ENCODE data around the gene RALGAPA2. TPM values are rescaled to one million over a fixed set of nuclear protein-coding genes. Genes with fewer than 3 reads are reported as not detected.

Gene RALGAPA2
- polyA plus RNA-seq, 1 of the 3 experiments (the other 2 are of a cell fraction): 1.0 TPM

DNA sequence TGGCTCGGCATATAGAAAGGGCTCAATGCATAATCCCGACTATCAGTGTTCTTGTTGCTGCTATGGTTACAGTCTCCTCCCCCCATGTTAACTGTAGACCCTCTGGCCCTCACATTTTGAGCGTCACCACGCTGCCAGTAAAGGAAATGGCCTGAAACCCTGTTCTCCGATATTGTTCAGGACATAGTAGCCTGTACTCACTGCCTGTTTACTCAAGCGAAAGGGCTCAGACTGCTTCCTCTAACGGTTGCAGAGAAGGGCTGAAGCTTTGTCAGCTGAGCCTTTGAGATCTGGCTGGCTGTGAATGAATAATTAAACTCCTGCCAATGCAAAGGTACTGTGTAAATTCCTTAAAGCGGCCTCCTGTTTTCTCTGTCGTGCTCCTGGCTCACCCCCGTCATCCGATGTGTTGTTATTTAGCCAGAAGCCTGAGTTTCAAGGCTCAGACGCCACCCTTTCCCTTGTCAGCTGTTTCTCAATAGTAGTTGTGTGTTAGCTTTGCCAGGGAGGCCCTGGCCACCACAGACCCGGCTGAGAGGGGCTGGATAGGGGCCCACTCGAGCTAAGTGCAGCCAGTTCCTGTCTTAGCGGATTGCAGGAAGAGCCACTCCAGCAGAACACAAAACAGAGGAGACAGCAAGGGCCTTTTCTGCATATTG, 31.2 kb upstream of the RALGAPA2 start:
- POLR2A ChIA-PET: no interaction called here

GRCh38 chr20:20741087-20742045, 28.9 kb upstream of the RALGAPA2 start:
- no peak overlapping the region for H2AFZ ChIP-seq (ENCODE audit: low read depth)
- H4K20me1 ChIP-seq (ENCODE audit: insufficient read depth): no peaks in the 10 kb centered on the region
- peaks cover 13% of the 10 kb centered on the region; the same call in 1 of the 2 replicates for H3K27me3 ChIP-seq (ENCODE audit: insufficient read depth)
- no peaks in the 10 kb centered on the region for H3K9me2 ChIP-seq
- no peaks in the 10 kb centered on the region; a peak in 1 of 4 replicates for H3K4me1 ChIP-seq (ENCODE audit: control insufficient read depth in 1 of 2, insufficient read depth in 2 of 2, low read depth in 1 of 2, low read length in 1 of 2)
- H3K9ac ChIP-seq: no peak overlapping the region
- CTCF ChIA-PET: interaction anchor here (1.0 to 1.3 kb wide), 2 partner anchors 12 to 83 kb away, joined by 3 read pairs; no protein-coding TSS in a partner anchor
- no peak overlapping the region for H3K4me2 ChIP-seq
- H3K27ac ChIP-seq (ENCODE audit: low read depth in 2 of 2, low read length in 1 of 2): no peak overlapping the region
- POLR2A ChIA-PET: no interaction called here
- H3K36me3 ChIP-seq (replicated peaks in 1 of 2; ENCODE audit: control insufficient read depth in 1 of 2, insufficient read depth in 2 of 2, low read length in 1 of 2): no peaks in the 10 kb centered on the region
- H3K9me3 ChIP-seq: no peaks in the 10 kb centered on the region
- no peak for DNase-seq
- H3F3A ChIP-seq (replicated peaks; ENCODE audit: insufficient read depth): no peaks in the 10 kb centered on the region
- 8% methylated on average over 10 of the region's 10 CpGs for WGBS (ENCODE audit: low lambda C conversion rate)
- H3K79me2 ChIP-seq (ENCODE audit: insufficient read depth): no peaks in the 10 kb centered on the region
- TF ChIP-seq FOXM1 (IDR thresholded peaks at IDR 0.05; ENCODE audit: low read depth) (no peak), MXI1 (IDR thresholded peaks at IDR 0.05; ENCODE audit: low read depth, low read length) (no peak), GABPA (IDR thresholded peaks at IDR 0.05; ENCODE audit: low read depth) (no peak), TEAD4 (IDR thresholded peaks at IDR 0.05; ENCODE audit: borderline replicate concordance, insufficient read depth) (no peak), POLR2AphosphoS5 (IDR thresholded peaks at IDR 0.05; ENCODE audit: low read depth, low read length) (no peak), GATA2 (CRISPR knock-in tag; IDR thresholded peaks at IDR 0.05) (no peak), TAF1 (IDR thresholded peaks at IDR 0.05; ENCODE audit: borderline replicate concordance, low read depth, low read length) (no peak), RXRA (IDR thresholded peaks at IDR 0.05; ENCODE audit: borderline replicate concordance, low read depth) (no peak)
- TF ChIP-seq, protein P1, sequence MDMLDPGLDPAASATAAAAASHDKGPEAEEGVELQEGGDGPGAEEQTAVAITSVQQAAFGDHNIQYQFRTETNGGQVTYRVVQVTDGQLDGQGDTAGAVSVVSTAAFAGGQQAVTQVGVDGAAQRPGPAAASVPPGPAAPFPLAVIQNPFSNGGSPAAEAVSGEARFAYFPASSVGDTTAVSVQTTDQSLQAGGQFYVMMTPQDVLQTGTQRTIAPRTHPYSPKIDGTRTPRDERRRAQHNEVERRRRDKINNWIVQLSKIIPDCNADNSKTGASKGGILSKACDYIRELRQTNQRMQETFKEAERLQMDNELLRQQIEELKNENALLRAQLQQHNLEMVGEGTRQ (IDR thresholded peaks at IDR 0.05; ENCODE audit: borderline replicate concordance, low read depth, low read length): no peak
- H3K4me3 ChIP-seq (ENCODE audit: low read depth in 2 of 2, low read length in 1 of 2): no peak overlapping the region

More for the DNA sequence above, 31.2 kb upstream of the RALGAPA2 start:
- peaks cover 7% of the 10 kb centered on the region; the same call in 1 of the 2 replicates for H3K27me3 ChIP-seq (ENCODE audit: insufficient read depth)
- no peak overlapping the region for H3K27ac ChIP-seq (ENCODE audit: low read depth in 2 of 2, low read length in 1 of 2)
- no peak overlapping the region for H3K4me3 ChIP-seq (ENCODE audit: low read depth in 2 of 2, low read length in 1 of 2)
- H3K36me3 ChIP-seq (replicated peaks in 1 of 2; ENCODE audit: control insufficient read depth in 1 of 2, insufficient read depth in 2 of 2, low read length in 1 of 2): no peaks in the 10 kb centered on the region
- no peaks in the 10 kb centered on the region for H3K9me2 ChIP-seq
- no peak for DNase-seq
- H3K9me3 ChIP-seq: no peaks in the 10 kb centered on the region
- no peaks in the 10 kb centered on the region for H4K20me1 ChIP-seq (ENCODE audit: insufficient read depth)
- no peaks in the 10 kb centered on the region; a peak in 1 of 4 replicates for H3K4me1 ChIP-seq (ENCODE audit: control insufficient read depth in 1 of 2, insufficient read depth in 2 of 2, low read depth in 1 of 2, low read length in 1 of 2)
- H2AFZ ChIP-seq (ENCODE audit: low read depth): no peak overlapping the region
- H3K4me2 ChIP-seq: no peak overlapping the region
- 41% methylated on average over 14 of the region's 15 CpGs for WGBS (ENCODE audit: low lambda C conversion rate)
- H3F3A ChIP-seq (replicated peaks; ENCODE audit: insufficient read depth): no peaks in the 10 kb centered on the region
- no peak overlapping the region for H3K9ac ChIP-seq
- no peaks in the 10 kb centered on the region for H3K79me2 ChIP-seq (ENCODE audit: insufficient read depth)
- CTCF ChIA-PET: no interaction called here
- no peak for TF ChIP-seq EP300 (IDR thresholded peaks at IDR 0.05; ENCODE audit: borderline replicate concordance in 1 of 2, low read depth in 1 of 2, low read length in 1 of 2)
- TF ChIP-seq ELF1 (IDR thresholded peaks at IDR 0.05): no peak
- no peak for TF ChIP-seq GABPA (IDR thresholded peaks at IDR 0.05; ENCODE audit: low read depth)
- TF ChIP-seq, protein P2, sequence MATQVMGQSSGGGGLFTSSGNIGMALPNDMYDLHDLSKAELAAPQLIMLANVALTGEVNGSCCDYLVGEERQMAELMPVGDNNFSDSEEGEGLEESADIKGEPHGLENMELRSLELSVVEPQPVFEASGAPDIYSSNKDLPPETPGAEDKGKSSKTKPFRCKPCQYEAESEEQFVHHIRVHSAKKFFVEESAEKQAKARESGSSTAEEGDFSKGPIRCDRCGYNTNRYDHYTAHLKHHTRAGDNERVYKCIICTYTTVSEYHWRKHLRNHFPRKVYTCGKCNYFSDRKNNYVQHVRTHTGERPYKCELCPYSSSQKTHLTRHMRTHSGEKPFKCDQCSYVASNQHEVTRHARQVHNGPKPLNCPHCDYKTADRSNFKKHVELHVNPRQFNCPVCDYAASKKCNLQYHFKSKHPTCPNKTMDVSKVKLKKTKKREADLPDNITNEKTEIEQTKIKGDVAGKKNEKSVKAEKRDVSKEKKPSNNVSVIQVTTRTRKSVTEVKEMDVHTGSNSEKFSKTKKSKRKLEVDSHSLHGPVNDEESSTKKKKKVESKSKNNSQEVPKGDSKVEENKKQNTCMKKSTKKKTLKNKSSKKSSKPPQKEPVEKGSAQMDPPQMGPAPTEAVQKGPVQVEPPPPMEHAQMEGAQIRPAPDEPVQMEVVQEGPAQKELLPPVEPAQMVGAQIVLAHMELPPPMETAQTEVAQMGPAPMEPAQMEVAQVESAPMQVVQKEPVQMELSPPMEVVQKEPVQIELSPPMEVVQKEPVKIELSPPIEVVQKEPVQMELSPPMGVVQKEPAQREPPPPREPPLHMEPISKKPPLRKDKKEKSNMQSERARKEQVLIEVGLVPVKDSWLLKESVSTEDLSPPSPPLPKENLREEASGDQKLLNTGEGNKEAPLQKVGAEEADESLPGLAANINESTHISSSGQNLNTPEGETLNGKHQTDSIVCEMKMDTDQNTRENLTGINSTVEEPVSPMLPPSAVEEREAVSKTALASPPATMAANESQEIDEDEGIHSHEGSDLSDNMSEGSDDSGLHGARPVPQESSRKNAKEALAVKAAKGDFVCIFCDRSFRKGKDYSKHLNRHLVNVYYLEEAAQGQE (IDR thresholded peaks at IDR 0.05; ENCODE audit: low read depth, low read length): no peak
- no peak for TF ChIP-seq MAX (IDR thresholded peaks at IDR 0.05; ENCODE audit: low read depth)
- TF ChIP-seq YY1 (IDR thresholded peaks at IDR 0.05; ENCODE audit: low read depth): no peak
- no peak for TF ChIP-seq RCOR1 (IDR thresholded peaks at IDR 0.05; ENCODE audit: low read length)
